DND-41 (cell line): ENCODE data around the gene BACE1-AS.

Source experiments
- CTCF ChIP-seq: IDR thresholded peaks from 2 replicates; pipeline ENCODE4 v1.5.1; 2012; ENCODE audit warnings: borderline replicate concordance, low read length, moderate library complexity, mild to moderate bottlenecking; ENCODE audit not compliant: poor library complexity, severe bottlenecking; ENCODE audit errors: extremely low read depth
- EZH2 ChIP-seq: IDR thresholded peaks from 3 replicates; pipeline ENCODE4 v1.6.1; 2012; ENCODE audit warnings: borderline replicate concordance, low read depth, mild to moderate bottlenecking, moderate library complexity, low read length, inconsistent platforms; ENCODE audit not compliant: severe bottlenecking

DNA sequence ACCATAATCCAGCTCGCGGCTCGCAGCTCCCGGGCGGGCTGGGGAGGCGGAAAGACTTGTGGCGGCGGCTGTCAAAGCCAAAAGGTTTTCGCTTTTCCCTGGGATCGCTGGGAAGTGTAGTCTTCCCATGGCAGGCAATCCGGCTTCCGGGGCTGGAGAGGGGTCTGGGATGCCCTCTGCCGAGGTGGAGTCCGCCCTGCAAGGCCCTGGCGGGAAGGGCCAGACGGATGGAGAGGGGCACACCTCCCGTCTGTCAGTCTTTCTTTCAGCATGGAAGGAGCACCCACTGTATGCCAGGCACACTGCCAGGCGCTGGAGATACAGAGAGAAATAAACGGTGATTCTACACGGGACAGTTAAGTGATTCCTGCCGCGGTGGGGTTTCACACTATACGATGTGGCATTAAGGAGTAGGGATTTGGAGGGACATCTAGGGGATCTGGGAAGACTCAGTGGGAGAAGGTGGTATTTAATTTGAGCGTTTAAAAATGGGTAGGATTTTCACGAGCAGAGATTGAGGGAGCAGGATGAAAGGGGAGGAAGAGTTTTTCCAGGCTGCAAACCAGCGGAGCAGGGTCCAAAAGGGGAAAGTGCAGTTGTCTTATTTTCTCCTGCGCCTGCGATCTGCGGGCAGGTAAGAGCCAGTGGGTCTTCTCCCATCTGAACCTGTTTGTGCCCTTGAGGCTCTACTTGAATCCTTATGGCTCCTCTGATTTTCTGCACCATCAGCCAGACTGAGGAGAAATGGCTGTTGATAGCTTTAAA lies 25.2 kb downstream of the BACE1-AS start, which contains the start of gene BACE1:
- TF ChIP-seq CTCF (no peak), EZH2 (peak; percentile 96)
